KBM-7 (cell line): ENCODE results near the gene DGKI.

ENCODE experiments used
- DNase-seq: peaks from one replicate; pipeline ENCODE4 v3.0.0-alpha.2; 2015
- in situ Hi-C: fragments of 300-500 bp; cut with MboI; formaldehyde crosslinking; loops from 2 replicates; pipeline ENCODE4 v1.14.3; 2020; ENCODE audit warnings: low sequenced_read_pairs, low pct_unique_long_range_greater_than_20kb, mixed read lengths

Gene DGKI

GRCh38 chr7:137875746-137876145, 29.0 kb upstream of the DGKI start:
- no peak for DNase-seq
- in situ Hi-C loops = loop anchor here (25.0 kb wide), 1 partner anchor 213 kb away; no protein-coding TSS in a partner anchor

- in situ Hi-C loops = no loop called here
- DNase-seq = no peak
Measured at GRCh38 chr7:137873979-137874777, 27.4 kb upstream of the DGKI start.

- in situ Hi-C loops = no loop called here
- no peak for DNase-seq
Measured at GRCh38 chr7:137873524-137873923, 26.8 kb upstream of the DGKI start.

GRCh38 chr7:137871170-137871915, 24.6 kb upstream of the DGKI start:
- in situ Hi-C loops = no loop called here
- no peak for DNase-seq

- in situ Hi-C loops = no loop called here
- no peak for DNase-seq
Measured at GRCh38 chr7:137870684-137871083, 23.9 kb upstream of the DGKI start.

- no peak for DNase-seq
- in situ Hi-C loops = no loop called here
Measured at GRCh38 chr7:137870078-137870477, 23.3 kb upstream of the DGKI start.

- DNase-seq = no peak
- in situ Hi-C loops = no loop called here
Measured at GRCh38 chr7:137869260-137869659, 22.5 kb upstream of the DGKI start.

- in situ Hi-C loops = no loop called here
- DNase-seq = no peak
Measured at GRCh38 chr7:137867289-137867688, 20.5 kb upstream of the DGKI start.

GRCh38 chr7:137865764-137866163, 19.0 kb upstream of the DGKI start:
- in situ Hi-C loops = no loop called here
- no peak for DNase-seq

GRCh38 chr7:137862964-137863363, 16.2 kb upstream of the DGKI start:
- in situ Hi-C loops = no loop called here
- DNase-seq = no peak

- in situ Hi-C loops = no loop called here
- no peak for DNase-seq
Measured at GRCh38 chr7:137862358-137862757, 15.6 kb upstream of the DGKI start.

- in situ Hi-C loops = no loop called here
- no peak for DNase-seq
Measured at GRCh38 chr7:137860542-137860941, 13.8 kb upstream of the DGKI start.

GRCh38 chr7:137853053-137853452, 6.3 kb upstream of the DGKI start:
- in situ Hi-C loops = no loop called here
- DNase-seq = no peak

GRCh38 chr7:137852108-137852507, 5.3 kb upstream of the DGKI start:
- DNase-seq = no peak
- in situ Hi-C loops = no loop called here

- DNase-seq = no peak
- in situ Hi-C loops = no loop called here
Measured at GRCh38 chr7:137850972-137851945, 4.5 kb upstream of the DGKI start.

GRCh38 chr7:137850571-137850970, 3.8 kb upstream of the DGKI start:
- in situ Hi-C loops = no loop called here
- no peak for DNase-seq

- in situ Hi-C loops = no loop called here
- DNase-seq = peak; percentile 2
Measured at GRCh38 chr7:137848095-137848494, 1.3 kb upstream of the DGKI start.

GRCh38 chr7:137847568-137848050, 835 bp upstream of the DGKI start:
- in situ Hi-C loops = no loop called here
- DNase-seq = peak; percentile 12

- in situ Hi-C loops = no loop called here
- DNase-seq = no peak
Measured at GRCh38 chr7:137846549-137846826, 286 bp downstream of the DGKI start.
